GM19468 (cell line): ENCODE data around the gene VIPR2.
"Not testable (repeated sequence)": the region's sequence is repeated elsewhere in the genome, so short reads cannot be mapped to it uniquely, and the experiment has no call there.

Experiments
- ATAC-seq: cut with Tn5 transposase; IDR thresholded peaks from one replicate; pipeline ENCODE4 v1.9.1; 2021; ENCODE audit warnings: mild to moderate bottlenecking, moderate library complexity, moderate number of reproducible peaks; ENCODE audit not compliant: unreplicated experiment; ENCODE audit errors: extremely low read depth

Gene VIPR2

DNA sequence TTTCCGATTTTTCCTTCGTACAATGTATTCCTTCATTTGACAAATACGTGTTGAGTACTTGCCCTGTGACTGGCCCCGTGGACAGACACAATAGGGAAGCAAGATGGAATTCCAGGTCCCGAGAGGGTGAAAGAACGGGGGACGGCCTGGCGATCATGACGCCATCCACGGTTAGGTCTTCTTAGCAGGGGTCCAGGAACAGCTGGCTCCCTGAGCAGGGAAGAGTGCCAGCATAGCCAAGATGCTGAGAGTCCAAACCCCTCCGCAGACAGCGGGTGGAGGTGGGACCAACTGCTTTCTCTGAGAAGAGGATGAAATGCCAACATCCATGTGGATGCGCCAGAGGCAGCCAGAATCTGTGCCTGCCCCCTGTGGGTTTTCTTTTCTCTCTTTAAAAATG is 144.6 kb downstream of the VIPR2 start:
- no peak for ATAC-seq

GRCh38 chr7:158999496-158999895 is 145.2 kb downstream of the VIPR2 start:
- no peak for ATAC-seq

GRCh38 chr7:158998261-158998660 is 146.4 kb downstream of the VIPR2 start:
- ATAC-seq, result not testable (repeated sequence)

DNA sequence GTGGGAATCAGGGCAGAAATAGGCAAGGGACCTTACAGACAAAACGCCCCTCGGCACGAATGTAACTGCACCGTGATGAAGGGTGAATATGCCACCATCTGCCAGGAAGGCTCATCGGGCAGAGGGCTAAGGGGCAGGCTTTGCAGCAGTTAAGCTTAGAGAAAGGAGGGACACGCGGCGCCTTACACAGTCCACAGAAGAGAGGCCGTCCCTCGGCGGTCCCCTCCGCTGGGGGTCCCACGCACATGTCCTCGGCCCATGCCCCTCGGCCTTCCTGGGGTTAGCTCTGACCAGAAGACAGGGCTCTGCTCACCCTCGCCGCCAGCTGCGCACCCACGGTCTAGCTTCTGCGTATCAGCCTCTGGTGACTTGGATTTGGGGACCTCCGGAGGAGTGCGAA is 147.2 kb downstream of the VIPR2 start:
- ATAC-seq, result no peak

GRCh38 chr7:158997110-158997453 is 147.6 kb downstream of the VIPR2 start:
- ATAC-seq, result no peak

DNA sequence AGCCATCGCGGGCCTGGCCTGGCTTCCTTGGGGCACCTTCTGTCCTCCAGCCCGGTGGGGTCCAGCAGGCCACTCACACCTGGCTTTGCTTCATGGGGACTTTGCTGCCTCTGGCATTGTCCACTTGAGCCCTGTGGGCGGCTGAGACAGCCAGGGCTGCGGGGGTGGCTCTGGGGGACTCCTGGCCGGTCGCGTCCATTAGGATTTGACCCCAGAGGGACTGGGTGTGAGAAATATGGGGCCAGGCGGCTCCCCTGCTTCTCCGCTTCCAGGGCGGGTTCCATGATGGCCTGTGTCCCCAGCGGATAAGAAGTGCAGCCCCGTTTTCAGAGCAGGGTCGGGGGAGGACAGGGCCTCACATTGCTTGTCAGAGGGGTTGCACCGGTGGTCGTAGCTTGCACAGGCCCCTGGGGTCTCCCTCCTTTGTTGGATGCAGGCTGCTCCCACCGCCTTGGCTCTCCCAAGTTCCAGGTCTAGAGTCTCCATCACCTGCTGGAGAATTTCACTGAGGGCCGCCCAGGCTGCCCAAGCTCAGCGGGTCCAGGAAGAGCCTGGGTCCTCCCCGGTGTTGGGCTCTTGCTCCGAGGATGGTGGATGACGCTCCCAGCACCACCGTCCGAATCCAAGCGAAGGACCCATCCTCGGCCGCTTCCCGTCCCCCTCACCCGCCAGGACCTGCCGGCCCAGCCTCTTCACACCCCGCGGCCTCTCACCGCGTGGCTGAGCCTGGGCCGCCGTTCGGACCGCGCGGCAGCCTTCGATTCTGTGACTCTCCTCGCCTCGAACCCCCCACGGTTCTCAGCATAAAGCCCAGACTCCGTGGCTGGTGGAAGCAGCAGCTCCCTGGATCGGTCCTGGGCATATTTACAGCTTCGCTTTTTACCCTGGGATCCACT is 148.2 kb downstream of the VIPR2 start:
- no peak for ATAC-seq

GRCh38 chr7:158995514-158995913 is 149.2 kb downstream of the VIPR2 start:
- no peak for ATAC-seq

- ATAC-seq, result no peak
Measured at GRCh38 chr7:158994687-158995086, 150.0 kb downstream of the VIPR2 start.

DNA sequence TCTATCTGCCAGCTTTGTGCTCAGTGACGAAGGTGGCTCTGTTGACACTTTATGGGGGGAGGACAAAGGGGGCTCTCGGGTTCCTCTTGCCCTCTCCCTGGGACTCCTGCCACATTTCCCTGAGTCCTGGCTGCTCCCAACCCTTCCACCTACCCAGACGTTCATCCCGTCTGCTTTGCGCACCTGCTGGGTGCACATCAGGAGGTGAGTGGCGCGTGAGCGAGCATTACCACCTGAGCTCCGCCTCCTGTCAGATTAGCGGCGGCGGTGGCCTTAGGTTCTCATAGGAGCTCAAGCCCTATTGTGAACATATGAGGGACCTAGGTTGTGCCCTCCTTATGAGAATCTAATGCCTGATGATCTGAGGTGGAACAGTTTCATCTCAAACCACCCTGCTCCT is 151.1 kb downstream of the VIPR2 start:
- no peak for ATAC-seq

DNA sequence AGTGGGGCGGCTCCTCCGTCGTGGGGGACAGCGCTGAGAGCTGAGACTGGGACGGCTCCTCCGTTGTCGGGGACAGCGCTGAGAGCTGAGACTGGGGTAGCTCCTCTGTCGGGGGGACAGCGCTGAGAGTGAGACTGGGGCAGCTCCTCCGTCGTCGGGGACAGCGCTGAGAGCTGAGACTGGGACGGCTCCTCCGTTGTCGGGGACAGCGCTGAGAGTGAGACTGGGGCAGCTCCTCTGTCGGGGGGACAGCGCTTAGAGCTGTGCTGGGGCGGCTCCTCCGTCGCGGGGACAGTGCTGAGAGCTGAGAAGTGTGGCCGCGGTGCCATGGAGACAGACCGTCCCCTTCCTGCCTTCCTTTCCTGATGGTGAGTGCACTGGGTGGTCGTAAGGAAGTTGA is 151.9 kb downstream of the VIPR2 start:
- no peak for ATAC-seq

DNA sequence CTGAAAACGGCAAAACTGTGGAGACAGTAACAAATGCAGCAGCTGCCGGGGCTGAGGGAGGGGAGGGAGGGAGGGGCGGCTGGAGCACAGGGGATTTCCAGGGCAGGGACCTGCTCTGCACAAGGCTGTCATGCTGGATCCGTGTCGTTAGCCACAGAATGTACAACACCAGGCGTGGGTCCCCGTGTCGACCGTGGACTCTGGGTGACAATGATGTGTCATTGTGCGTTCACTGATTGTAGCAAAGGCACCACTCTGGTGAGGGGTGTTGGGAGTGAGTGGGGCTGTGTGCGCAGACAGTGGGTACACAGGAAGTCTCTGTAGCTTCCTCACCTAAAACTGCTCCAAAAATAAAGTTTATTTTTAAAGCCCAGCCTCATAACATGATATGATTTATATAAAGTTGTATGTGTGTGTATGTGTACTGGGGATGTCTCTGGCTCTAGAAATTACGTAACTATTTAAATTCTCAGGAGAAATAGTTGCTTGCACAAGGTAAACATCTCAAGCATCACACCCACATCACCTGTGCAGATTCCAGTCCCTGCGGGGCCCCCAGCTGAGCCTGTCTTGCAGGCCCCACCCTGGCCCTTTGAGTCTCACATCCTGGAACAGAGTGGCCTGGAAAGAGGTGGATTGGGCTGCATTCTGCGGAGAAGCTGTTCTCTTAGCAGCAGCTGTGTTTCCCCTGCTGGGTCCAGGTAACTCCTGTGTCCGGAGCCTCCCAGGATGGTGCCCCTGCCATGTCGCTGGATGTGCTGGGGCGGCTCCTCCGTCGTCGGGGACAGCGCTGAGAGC is 152.6 kb downstream of the VIPR2 start:
- ATAC-seq, result no peak

DNA sequence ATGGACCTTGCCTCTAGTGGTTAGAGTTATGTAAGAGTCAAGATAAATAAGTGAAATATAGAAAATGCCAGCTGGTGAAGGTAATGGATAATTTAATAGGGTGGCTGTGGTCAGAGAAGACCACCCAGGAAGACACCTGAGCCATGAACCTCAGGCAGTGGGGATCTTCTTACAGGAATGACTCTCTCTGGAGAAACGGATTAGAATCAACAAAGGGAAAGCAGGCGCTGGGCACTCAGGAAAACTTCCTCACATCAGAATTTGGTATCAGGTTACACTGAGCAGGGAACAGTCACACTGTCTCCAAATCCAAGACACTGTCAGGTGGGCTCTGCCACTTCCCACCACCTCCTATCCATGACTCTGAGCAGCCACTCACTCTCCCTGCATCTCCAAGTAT is 155.7 kb downstream of the VIPR2 start:
- ATAC-seq, result no peak

DNA sequence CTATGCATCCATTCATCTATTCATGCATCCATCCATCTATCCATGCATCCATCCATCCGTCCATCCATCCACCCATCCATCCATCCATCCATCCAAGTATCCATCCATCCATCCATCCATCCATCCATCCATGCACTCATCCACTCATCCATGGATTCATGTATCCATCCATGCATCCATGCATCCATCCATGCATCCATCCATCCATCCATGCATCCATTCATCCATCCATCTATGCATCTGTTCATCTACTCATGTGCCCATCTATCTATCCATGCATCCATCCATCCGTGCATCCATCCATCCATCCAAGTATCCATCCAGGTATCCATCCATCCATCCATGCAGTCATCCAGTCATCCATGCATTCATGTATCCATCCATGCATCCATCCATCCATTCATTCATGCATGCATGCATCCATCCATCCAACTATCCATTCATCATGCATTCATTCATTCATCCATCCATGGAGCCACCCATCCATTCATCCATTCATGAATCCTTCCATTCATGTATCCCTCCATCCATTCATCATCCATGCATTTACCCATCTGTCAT is 156.3 kb downstream of the VIPR2 start:
- ATAC-seq, result no peak

DNA sequence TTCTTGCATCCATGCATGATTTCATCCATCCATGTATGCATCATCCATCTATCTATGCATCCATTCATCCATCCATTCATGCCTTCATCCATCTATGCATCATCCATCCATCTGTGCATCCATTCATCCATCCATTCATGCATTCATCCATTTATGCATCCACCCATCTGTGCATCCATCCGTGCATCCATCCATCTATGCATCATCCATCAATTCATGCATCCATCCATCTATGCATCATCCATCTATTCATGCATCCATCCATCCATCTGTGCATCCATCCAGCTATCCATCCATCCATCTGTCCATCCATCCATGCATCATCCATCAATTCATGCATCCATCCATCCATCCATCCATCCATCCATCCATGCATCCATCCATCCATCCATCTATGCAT is 157.0 kb downstream of the VIPR2 start:
- ATAC-seq, result no peak

GRCh38 chr7:158985583-158985982 is 159.1 kb downstream of the VIPR2 start:
- ATAC-seq, result no peak

DNA sequence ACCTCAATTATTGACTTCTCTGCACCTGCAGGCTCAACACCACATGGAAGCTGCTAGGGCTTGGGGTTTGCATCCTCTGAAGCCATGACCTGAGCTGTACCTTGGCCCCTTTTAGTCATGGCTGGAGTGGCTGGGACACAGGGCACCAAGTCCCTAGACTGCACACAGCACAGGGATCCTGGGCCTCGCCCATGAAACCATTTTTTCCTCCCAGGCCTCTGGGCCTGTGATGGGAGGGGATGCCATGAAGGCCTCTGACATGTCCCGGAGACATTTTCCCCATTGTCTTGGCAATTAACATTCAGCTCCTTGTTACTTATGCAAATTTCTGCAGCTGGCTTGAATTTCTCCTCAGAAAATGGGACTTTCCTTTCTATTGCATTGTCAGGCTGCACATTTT is 160.7 kb downstream of the VIPR2 start:
- ATAC-seq, result not testable (repeated sequence)

GRCh38 chr7:158982080-158982479 is 162.6 kb downstream of the VIPR2 start:
- not testable (repeated sequence) for ATAC-seq

GRCh38 chr7:158979635-158980351 is 164.9 kb downstream of the VIPR2 start:
- no peak for ATAC-seq

DNA sequence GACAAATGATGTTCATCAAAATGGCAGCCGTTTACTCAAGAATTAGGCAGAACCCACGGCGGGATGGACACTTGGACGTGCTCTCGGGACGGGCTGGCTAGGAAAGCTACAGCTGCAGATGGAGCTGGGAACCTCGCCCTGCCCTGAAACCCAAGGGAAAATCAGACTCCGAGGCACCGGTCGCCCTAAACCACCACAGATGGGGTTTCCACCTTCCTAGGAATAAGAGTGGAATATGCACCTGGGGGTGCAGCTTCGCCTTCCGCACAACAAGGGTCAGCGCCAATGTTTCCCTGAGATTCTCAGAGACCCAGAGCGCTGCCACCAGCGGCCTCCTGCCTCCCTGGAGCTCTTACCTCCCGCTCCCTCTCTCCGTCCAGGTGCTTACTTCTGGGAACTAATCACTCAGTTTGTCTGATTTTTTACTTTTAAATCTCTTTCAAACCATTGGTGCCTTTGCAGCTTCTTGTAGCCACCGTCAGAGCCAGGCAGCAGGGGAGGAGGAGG is 165.6 kb downstream of the VIPR2 start:
- no peak for ATAC-seq
